HepG2 (cell line): Measurements from ENCODE around the gene ELMOD3. TPM values are rescaled to one million over a fixed set of nuclear protein-coding genes. Genes with fewer than 3 reads are reported as not detected.
A peak's percentile ranks its signal among the peaks of the same experiment; 100 is the strongest.

ENCODE experiments used
- ARHGAP35 ChIP-seq: sonication (generic); formaldehyde crosslinking; IDR thresholded peaks from 2 replicates; pipeline ENCODE4 v1.9.0; 2022; ENCODE audit warnings: mild to moderate bottlenecking, inconsistent platforms, moderate library complexity, missing genetic modification reagents, borderline replicate concordance
- EP300 ChIP-seq, 3 experiments: sonication (generic) in 1 of 3; formaldehyde crosslinking in 1 of 3; IDR thresholded peaks; 2 replicates each; pipeline versions ENCODE4 v1.5.1 to v1.6.1; 2011 to 2020; ENCODE audit warnings: low read depth in 2 of 3, low read length in 2 of 3, borderline replicate concordance in 1 of 3, improper control_type of control experiment in 1 of 3, mild to moderate bottlenecking in 1 of 3, missing genetic modification reagents in 1 of 3, moderate library complexity in 1 of 3
- FUBP1 ChIP-seq: sonication (generic); formaldehyde crosslinking; IDR thresholded peaks from 2 replicates; pipeline ENCODE4 v1.5.1; 2020; ENCODE audit warnings: missing genetic modification reagents, mild to moderate bottlenecking, borderline replicate concordance
- KLF6 ChIP-seq: IDR thresholded peaks from 2 replicates; pipeline ENCODE4 v1.8.0; 2016; ENCODE audit warnings: missing biosample characterization, missing genetic modification reagents
- NPAS2 ChIP-seq: sonication (generic); formaldehyde crosslinking; IDR thresholded peaks from 2 replicates; pipeline ENCODE4 v1.8.0; 2022; ENCODE audit warnings: mild to moderate bottlenecking, missing genetic modification reagents, borderline replicate concordance
- POLR2AphosphoS5 ChIP-seq: IDR thresholded peaks from 2 replicates; pipeline ENCODE4 v1.6.1; 2012; ENCODE audit warnings: low read depth, low read length
- STAG1 ChIP-seq: sonication (generic); formaldehyde crosslinking; IDR thresholded peaks from 2 replicates; pipeline ENCODE4 v1.4.0; 2020; ENCODE audit warnings: missing genetic modification reagents
- ZBTB20 ChIP-seq: sonication (generic); formaldehyde crosslinking; IDR thresholded peaks from 2 replicates; pipeline ENCODE4 v1.8.1; 2023; ENCODE audit warnings: missing genetic modification reagents, low read depth, mild to moderate bottlenecking, borderline replicate concordance
- ZBTB3 ChIP-seq: sonication (generic); formaldehyde crosslinking; IDR thresholded peaks from 2 replicates; pipeline ENCODE4 v1.4.0; 2020; ENCODE audit warnings: low read depth, mild to moderate bottlenecking, moderate library complexity, missing genetic modification reagents, borderline replicate concordance
- ZNF282 ChIP-seq: fragments of 450-650 bp; IDR thresholded peaks from 2 replicates; pipeline ENCODE4 v1.6.1; 2018; ENCODE audit not compliant: partially characterized antibody
- ZNF296 ChIP-seq: sonication (generic); formaldehyde crosslinking; conservative IDR thresholded peaks from 2 replicates; pipeline ENCODE4 v1.5.0; 2020; ENCODE audit warnings: mild to moderate bottlenecking, missing genetic modification reagents
- ZNF724P ChIP-seq: sonication (generic); formaldehyde crosslinking; IDR thresholded peaks from 2 replicates; pipeline ENCODE4 v1.8.0; 2022; ENCODE audit warnings: missing genetic modification reagents, borderline replicate concordance
- ZSCAN29 ChIP-seq: sonication (generic); formaldehyde crosslinking; conservative IDR thresholded peaks from 2 replicates; pipeline ENCODE4 v1.4.0; 2020; ENCODE audit warnings: mild to moderate bottlenecking, missing genetic modification reagents
- polyA plus RNA-seq, 8 experiments: library from polyadenylated mRNA; depleted of rRNA in 3 of 8; stranded (reverse) in 7 of 8; unstranded in 1 of 8; fragments of >200 nt; fragmentation: Illumina TruSeq in 4 of 8; extraction: Trizol in 4 of 8; gene quantifications; 2 replicates each; pipeline versions ENCODE4 v1.2.1 to v1.2.3, GENCODE V29; 2011 to 2016; ENCODE audit warnings: low read depth in 4 of 8, missing spikeins in 1 of 8, mixed read lengths in 1 of 8; ENCODE audit not compliant: insufficient read depth in 1 of 8
- total RNA-seq, 5 experiments: library from RNA; depleted of rRNA; stranded (reverse); fragments of >200 nt; fragmentation: Illumina TruSeq; extraction: Trizol; gene quantifications; 2 replicates each; pipeline ENCODE4 v1.2.3, GENCODE V29; 2016; ENCODE audit warnings: low read depth in 1 of 5
- TF ChIP-seq, protein P1 (sequence below): sonication (generic); formaldehyde crosslinking; IDR thresholded peaks from one replicate; pipeline ENCODE4 v1.5.1; 2020; ENCODE audit warnings: mild to moderate bottlenecking, missing genetic modification reagents; ENCODE audit errors: not compliant biosample characterization
- TF ChIP-seq, protein P2 (sequence below): sonication (generic); formaldehyde crosslinking; IDR thresholded peaks from 2 replicates; pipeline ENCODE4 v1.4.0; 2020; ENCODE audit warnings: missing genetic modification reagents

The ELMOD3 gene
- total and polyA plus RNA-seq, 2 of the 13 experiments (the other 11 are each of a cell fraction or from before 2014, with no cell fraction given) = 13.3 to 19.5 TPM

- TF ChIP-seq, protein P1, sequence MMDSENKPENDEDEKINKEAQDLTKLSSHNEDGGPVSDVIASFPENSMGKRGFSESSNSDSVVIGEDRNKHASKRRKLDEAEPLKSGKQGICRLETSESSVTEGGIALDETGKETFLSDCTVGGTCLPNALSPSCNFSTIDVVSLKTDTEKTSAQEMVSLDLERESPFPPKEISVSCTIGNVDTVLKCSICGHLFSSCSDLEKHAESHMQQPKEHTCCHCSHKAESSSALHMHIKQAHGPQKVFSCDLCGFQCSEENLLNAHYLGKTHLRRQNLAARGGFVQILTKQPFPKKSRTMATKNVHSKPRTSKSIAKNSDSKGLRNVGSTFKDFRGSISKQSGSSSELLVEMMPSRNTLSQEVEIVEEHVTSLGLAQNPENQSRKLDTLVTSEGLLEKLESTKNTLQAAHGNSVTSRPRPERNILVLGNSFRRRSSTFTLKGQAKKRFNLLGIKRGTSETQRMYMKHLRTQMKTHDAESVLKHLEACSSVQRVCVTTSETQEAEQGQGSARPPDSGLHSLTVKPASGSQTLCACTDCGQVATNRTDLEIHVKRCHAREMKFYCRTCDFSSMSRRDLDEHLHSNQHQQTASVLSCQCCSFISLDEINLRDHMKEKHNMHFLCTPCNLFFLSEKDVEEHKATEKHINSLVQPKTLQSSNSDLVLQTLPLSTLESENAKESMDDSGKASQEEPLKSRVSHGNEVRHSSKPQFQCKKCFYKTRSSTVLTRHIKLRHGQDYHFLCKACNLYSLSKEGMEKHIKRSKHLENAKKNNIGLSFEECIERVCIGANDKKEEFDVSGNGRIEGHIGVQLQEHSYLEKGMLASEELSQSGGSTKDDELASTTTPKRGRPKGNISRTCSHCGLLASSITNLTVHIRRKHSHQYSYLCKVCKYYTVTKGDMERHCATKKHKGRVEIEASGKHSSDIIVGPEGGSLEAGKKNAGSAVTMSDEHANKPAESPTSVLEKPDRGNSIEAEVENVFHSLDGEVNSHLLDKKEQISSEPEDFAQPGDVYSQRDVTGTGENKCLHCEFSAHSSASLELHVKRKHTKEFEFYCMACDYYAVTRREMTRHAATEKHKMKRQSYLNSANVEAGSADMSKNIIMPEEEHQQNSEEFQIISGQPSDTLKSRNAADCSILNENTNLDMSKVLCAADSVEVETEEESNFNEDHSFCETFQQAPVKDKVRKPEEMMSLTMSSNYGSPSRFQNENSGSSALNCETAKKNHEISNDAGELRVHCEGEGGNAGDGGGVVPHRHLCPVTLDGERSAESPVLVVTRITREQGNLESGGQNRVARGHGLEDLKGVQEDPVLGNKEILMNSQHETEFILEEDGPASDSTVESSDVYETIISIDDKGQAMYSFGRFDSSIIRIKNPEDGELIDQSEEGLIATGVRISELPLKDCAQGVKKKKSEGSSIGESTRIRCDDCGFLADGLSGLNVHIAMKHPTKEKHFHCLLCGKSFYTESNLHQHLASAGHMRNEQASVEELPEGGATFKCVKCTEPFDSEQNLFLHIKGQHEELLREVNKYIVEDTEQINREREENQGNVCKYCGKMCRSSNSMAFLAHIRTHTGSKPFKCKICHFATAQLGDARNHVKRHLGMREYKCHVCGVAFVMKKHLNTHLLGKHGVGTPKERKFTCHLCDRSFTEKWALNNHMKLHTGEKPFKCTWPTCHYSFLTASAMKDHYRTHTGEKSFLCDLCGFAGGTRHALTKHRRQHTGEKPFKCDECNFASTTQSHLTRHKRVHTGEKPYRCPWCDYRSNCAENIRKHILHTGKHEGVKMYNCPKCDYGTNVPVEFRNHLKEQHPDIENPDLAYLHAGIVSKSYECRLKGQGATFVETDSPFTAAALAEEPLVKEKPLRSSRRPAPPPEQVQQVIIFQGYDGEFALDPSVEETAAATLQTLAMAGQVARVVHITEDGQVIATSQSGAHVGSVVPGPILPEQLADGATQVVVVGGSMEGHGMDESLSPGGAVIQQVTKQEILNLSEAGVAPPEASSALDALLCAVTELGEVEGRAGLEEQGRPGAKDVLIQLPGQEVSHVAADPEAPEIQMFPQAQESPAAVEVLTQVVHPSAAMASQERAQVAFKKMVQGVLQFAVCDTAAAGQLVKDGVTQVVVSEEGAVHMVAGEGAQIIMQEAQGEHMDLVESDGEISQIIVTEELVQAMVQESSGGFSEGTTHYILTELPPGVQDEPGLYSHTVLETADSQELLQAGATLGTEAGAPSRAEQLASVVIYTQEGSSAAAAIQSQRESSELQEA (CRISPR knock-in tag) = no peak
- TF ChIP-seq POLR2AphosphoS5 (peak; percentile 66), ZNF296 (CRISPR knock-in tag) (no peak), EP300 (IDR thresholded peaks at IDR 0.05; ENCODE audit: low read depth in 2 of 2, low read length in 2 of 2) (peak in 1 of 2 experiments; percentile 94; a peak in 3 of 4 replicates), EP300 (CRISPR knock-in tag; IDR thresholded peaks at IDR 0.05; ENCODE audit: borderline replicate concordance) (peak; percentile 70; the same call in 1 of the 2 replicates), ZBTB20 (CRISPR knock-in tag) (no peak), KLF6 (CRISPR knock-in tag) (peak; percentile 37; the same call in 1 of the 2 replicates), ZBTB3 (CRISPR knock-in tag) (no peak), NPAS2 (CRISPR knock-in tag) (no peak), ZNF282 (no peak), STAG1 (CRISPR knock-in tag) (peak; percentile 19; the same call in 1 of the 2 replicates), FUBP1 (no peak), ARHGAP35 (CRISPR knock-in tag) (no peak), ZNF724P (peak; percentile 32; the same call in 1 of the 2 replicates), ZSCAN29 (CRISPR knock-in tag) (no peak)
- TF ChIP-seq, protein P2, sequence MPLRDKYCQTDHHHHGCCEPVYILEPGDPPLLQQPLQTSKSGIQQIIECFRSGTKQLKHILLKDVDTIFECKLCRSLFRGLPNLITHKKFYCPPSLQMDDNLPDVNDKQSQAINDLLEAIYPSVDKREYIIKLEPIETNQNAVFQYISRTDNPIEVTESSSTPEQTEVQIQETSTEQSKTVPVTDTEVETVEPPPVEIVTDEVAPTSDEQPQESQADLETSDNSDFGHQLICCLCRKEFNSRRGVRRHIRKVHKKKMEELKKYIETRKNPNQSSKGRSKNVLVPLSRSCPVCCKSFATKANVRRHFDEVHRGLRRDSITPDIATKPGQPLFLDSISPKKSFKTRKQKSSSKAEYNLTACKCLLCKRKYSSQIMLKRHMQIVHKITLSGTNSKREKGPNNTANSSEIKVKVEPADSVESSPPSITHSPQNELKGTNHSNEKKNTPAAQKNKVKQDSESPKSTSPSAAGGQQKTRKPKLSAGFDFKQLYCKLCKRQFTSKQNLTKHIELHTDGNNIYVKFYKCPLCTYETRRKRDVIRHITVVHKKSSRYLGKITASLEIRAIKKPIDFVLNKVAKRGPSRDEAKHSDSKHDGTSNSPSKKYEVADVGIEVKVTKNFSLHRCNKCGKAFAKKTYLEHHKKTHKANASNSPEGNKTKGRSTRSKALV (CRISPR knock-in tag) = no peak
These were observed 29.7 kb upstream of the ELMOD3 start (continued) for GRCh38 chr2:85324639-85325465.
